ENCODE measurements around the gene KRTAP10-12. TPM values are rescaled to one million over a fixed set of nuclear protein-coding genes. Genes with fewer than 3 reads are reported as not detected.

Gene KRTAP10-12
- polyA plus RNA-seq, 1 donor from 2014 or later, result not detected

- Histone ChIP-seq H3K9me3 (ENCODE audit: low read length) (peaks cover 11% of the 10 kb centered on the region), H3K27ac (ENCODE audit: low read length) (no peak overlapping the region), H3K27me3 (ENCODE audit: insufficient read depth, low read depth, low read length) (no peaks in the 10 kb centered on the region), H3K9me2 (ENCODE audit: insufficient read depth, low read length) (no peaks in the 10 kb centered on the region), H3K79me2 (replicated peaks; ENCODE audit: insufficient read depth, low read length) (no peaks in the 10 kb centered on the region), H3K4me3 (ENCODE audit: low read length) (no peak overlapping the region), H2AFZ (ENCODE audit: low read depth, low read length) (no peak overlapping the region), H3F3A (ENCODE audit: insufficient read depth, low read length, poor library complexity, severe bottlenecking) (no peaks in the 10 kb centered on the region), H3K36me3 (ENCODE audit: insufficient read depth, low read length) (no peaks in the 10 kb centered on the region), H4K20me1 (ENCODE audit: insufficient read depth) (no peaks in the 10 kb centered on the region), H3K4me2 (ENCODE audit: low read length) (no peak overlapping the region), H3K9ac (ENCODE audit: low read length) (no peak overlapping the region)
- TF ChIP-seq SMC3 (conservative IDR thresholded peaks at IDR 0.05; ENCODE audit: poor library complexity) (no peak), REST (IDR thresholded peaks at IDR 0.05; ENCODE audit: borderline replicate concordance) (no peak), POLR2AphosphoS5 (IDR thresholded peaks at IDR 0.05) (no peak), RAD21 (conservative IDR thresholded peaks at IDR 0.05) (no peak), CTCF (IDR thresholded peaks at IDR 0.05; ENCODE audit: poor library complexity, severe bottlenecking) (no peak), EZH2 (IDR thresholded peaks at IDR 0.05; ENCODE audit: borderline replicate concordance, insufficient read depth, low read length, poor library complexity, severe bottlenecking) (no peak), EP300 (conservative IDR thresholded peaks at IDR 0.05; ENCODE audit: poor library complexity, severe bottlenecking) (no peak), TAF1 (IDR thresholded peaks at IDR 0.05; ENCODE audit: low read depth) (no peak), MXI1 (conservative IDR thresholded peaks at IDR 0.05; ENCODE audit: poor library complexity, severe bottlenecking) (no peak)
These were observed 40.9 kb downstream of the KRTAP10-12 start for GRCh38 chr21:44737706-44738354.

- no peak overlapping the region for H3K9ac ChIP-seq (ENCODE audit: low read length)
- H3K79me2 ChIP-seq (replicated peaks; ENCODE audit: insufficient read depth, low read length), result no peaks in the 10 kb centered on the region
- H3F3A ChIP-seq (ENCODE audit: insufficient read depth, low read length, poor library complexity, severe bottlenecking), result no peaks in the 10 kb centered on the region
- no peaks in the 10 kb centered on the region for H3K9me2 ChIP-seq (ENCODE audit: insufficient read depth, low read length)
- H3K4me3 ChIP-seq (ENCODE audit: low read length), result no peak overlapping the region
- TF ChIP-seq EZH2 (IDR thresholded peaks at IDR 0.05; ENCODE audit: borderline replicate concordance, insufficient read depth, low read length, poor library complexity, severe bottlenecking), result no peak
- TF ChIP-seq POLR2AphosphoS5 (IDR thresholded peaks at IDR 0.05), result no peak
- TF ChIP-seq MXI1 (conservative IDR thresholded peaks at IDR 0.05; ENCODE audit: poor library complexity, severe bottlenecking), result no peak
- no peak for TF ChIP-seq RAD21 (conservative IDR thresholded peaks at IDR 0.05)
- no peak for TF ChIP-seq TAF1 (IDR thresholded peaks at IDR 0.05; ENCODE audit: low read depth)
- no peak for TF ChIP-seq CTCF (IDR thresholded peaks at IDR 0.05; ENCODE audit: poor library complexity, severe bottlenecking)
- no peaks in the 10 kb centered on the region for H3K36me3 ChIP-seq (ENCODE audit: insufficient read depth, low read length)
- H2AFZ ChIP-seq (ENCODE audit: low read depth, low read length), result no peak overlapping the region
- no peak overlapping the region for H3K27ac ChIP-seq (ENCODE audit: low read length)
- H3K4me2 ChIP-seq (ENCODE audit: low read length), result no peak overlapping the region
- no peaks in the 10 kb centered on the region for H3K27me3 ChIP-seq (ENCODE audit: insufficient read depth, low read depth, low read length)
- H3K9me3 ChIP-seq (ENCODE audit: low read length), result peaks cover 11% of the 10 kb centered on the region
- no peaks in the 10 kb centered on the region for H4K20me1 ChIP-seq (ENCODE audit: insufficient read depth)
These were observed 41.6 kb downstream of the KRTAP10-12 start for GRCh38 chr21:44738621-44739020.

All from neural cell (in vitro differentiated cells).